Fibroblast of pulmonary artery (primary cell): Measurements from ENCODE around the gene PTGDS.
A peak's percentile ranks its signal among the peaks of the same experiment; 100 is the strongest.

Experiments
- DNase-seq: peaks from one replicate; pipeline ENCODE4 v3.0.0-alpha.2; 2010; ENCODE audit warnings: low read depth
- H3K4me3 ChIP-seq: replicated peaks from 2 replicates; pipeline ENCODE4 v1.5.1; 2011; ENCODE audit warnings: low read depth, mild to moderate bottlenecking, control low read depth, low read length, moderate library complexity
- CTCF ChIP-seq: IDR thresholded peaks from 2 replicates; pipeline ENCODE4 v1.5.1; 2011; ENCODE audit warnings: mild to moderate bottlenecking, control low read depth, low read length, inconsistent platforms; ENCODE audit errors: missing control alignments

PTGDS gene

GRCh38 chr9:136984464-136985026 lies 7.2 kb downstream of the PTGDS start:
- H3K4me3 ChIP-seq, result no peak overlapping the region
- TF ChIP-seq CTCF, result no peak
- no peak for DNase-seq

GRCh38 chr9:136985027-136985602 lies 7.8 kb downstream of the PTGDS start:
- TF ChIP-seq CTCF, result no peak
- H3K4me3 ChIP-seq, result no peak overlapping the region
- no peak for DNase-seq

- H3K4me3 ChIP-seq, result no peak overlapping the region
- no peak for TF ChIP-seq CTCF
- no peak for DNase-seq
Observed at GRCh38 chr9:136985853-136986252, 8.5 kb downstream of the PTGDS start.

- no peak for DNase-seq
- no peak overlapping the region for H3K4me3 ChIP-seq
- no peak for TF ChIP-seq CTCF
Observed at GRCh38 chr9:136988872-136989271, 11.6 kb downstream of the PTGDS start.

- DNase-seq, result no peak
- H3K4me3 ChIP-seq, result no peak overlapping the region
- no peak for TF ChIP-seq CTCF
Observed at GRCh38 chr9:136990242-136990911, 13.1 kb downstream of the PTGDS start.

GRCh38 chr9:136991993-136992818 lies 14.9 kb downstream of the PTGDS start, which contains the start of gene PAXX:
PAXX (plus strand) TSS chr9:136992422; CDS start chr9:136992444, 22 bp downstream.
- H3K4me3 ChIP-seq, result peak within 1 kb of the TSS; percentile 69
- no peak for TF ChIP-seq CTCF
- peak; percentile 88 for DNase-seq
